ENCODE data around the gene AOPEP.

- TF ChIP-seq TRIM24 (IDR thresholded peaks at IDR 0.05) = no peak
- no peak for TF ChIP-seq CTCF (IDR thresholded peaks at IDR 0.05 in 2 of 3, conservative IDR thresholded peaks at IDR 0.05 in 1 of 3; ENCODE audit: insufficient read depth in 2 of 3, low read depth in 1 of 3, low read length in 3 of 3)
- no peak for TF ChIP-seq ZNF24 (IDR thresholded peaks at IDR 0.05)
- no peak for TF ChIP-seq ZNF3 (CRISPR knock-in tag; IDR thresholded peaks at IDR 0.05)
- no peak for TF ChIP-seq RAD21 (CRISPR knock-in tag; conservative IDR thresholded peaks at IDR 0.05 in 1 of 2, IDR thresholded peaks at IDR 0.05 in 1 of 2)
Measured at GRCh38 chr9:94993160-94993820, 266.8 kb downstream of the AOPEP start.

All from K562 (cell line).